ENCODE measurements around the gene CLDN16.

DNA sequence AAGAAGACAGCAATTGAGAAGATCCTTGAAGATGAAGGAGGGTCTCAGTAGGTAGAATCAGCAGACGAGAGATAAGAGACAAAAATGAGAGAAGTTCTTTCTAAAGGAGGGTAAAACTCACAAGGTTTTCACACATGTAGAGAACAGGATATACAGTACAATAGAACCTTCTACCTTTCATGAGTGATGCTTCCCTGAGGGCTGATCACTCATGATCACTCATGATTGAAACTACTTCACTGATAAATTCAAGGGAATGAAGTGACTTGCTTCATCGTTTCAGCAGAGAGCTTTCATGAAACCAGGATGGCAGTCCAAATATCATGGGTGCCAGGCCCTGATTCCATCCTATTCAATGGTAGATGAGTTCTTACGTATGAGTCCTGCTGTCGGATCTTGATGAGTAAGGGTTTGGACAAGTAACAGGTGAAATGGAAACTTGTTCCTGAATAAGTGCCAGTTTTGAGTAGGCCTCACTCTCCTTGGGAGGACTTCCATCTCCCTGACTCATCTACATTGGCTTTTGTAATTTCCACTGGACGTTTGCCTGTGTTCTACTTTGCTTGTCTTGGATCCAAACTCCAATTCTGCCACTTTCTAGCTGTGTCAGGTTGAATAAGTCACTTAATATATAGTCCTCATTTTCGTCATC lies 9.6 kb upstream of the CLDN16 start:
- TF ChIP-seq, protein P1, sequence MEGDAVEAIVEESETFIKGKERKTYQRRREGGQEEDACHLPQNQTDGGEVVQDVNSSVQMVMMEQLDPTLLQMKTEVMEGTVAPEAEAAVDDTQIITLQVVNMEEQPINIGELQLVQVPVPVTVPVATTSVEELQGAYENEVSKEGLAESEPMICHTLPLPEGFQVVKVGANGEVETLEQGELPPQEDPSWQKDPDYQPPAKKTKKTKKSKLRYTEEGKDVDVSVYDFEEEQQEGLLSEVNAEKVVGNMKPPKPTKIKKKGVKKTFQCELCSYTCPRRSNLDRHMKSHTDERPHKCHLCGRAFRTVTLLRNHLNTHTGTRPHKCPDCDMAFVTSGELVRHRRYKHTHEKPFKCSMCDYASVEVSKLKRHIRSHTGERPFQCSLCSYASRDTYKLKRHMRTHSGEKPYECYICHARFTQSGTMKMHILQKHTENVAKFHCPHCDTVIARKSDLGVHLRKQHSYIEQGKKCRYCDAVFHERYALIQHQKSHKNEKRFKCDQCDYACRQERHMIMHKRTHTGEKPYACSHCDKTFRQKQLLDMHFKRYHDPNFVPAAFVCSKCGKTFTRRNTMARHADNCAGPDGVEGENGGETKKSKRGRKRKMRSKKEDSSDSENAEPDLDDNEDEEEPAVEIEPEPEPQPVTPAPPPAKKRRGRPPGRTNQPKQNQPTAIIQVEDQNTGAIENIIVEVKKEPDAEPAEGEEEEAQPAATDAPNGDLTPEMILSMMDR (IDR thresholded peaks at IDR 0.05): no peak
- peak; percentile 88 for TF ChIP-seq POLR2AphosphoS5 (IDR thresholded peaks at IDR 0.05)
- TF ChIP-seq POLR2A (IDR thresholded peaks at IDR 0.05): no peak

Data from prostate gland (tissue), 2 donors.